Upper lobe of left lung (tissue), 6 donors: Measurements from ENCODE around the gene RPIA. TPM values are rescaled to one million over a fixed set of nuclear protein-coding genes. Genes with fewer than 3 reads are reported as not detected.
A peak's percentile ranks its signal among the peaks of the same experiment; 100 is the strongest.
"Not testable (repeated sequence)": the region's sequence is repeated elsewhere in the genome, so short reads cannot be mapped to it uniquely, and the experiment has no call there.

ENCODE experiments used
- ATAC-seq, 2 donors: fragments of 200-7000 bp; cut with Tn5 transposase; one replicate each; pipeline ENCODE4 v1.9.1; 2022; ENCODE audit warnings: mild to moderate bottlenecking in 2 of 2, moderate library complexity in 2 of 2; ENCODE audit not compliant: low FRiP score in 2 of 2
- DNase-seq, 2 donors: peaks; one replicate each; pipeline ENCODE4 v3.0.0-alpha.2; 2019 to 2020
- H3K27ac ChIP-seq, 4 donors: fragments of 200-600 bp; sonication (generic); one replicate each; pipeline ENCODE4 v1.5.1; 2016 to 2019
- H3K27me3 ChIP-seq, 4 donors: fragments of 200-600 bp; sonication (generic); one replicate each; pipeline ENCODE4 v1.5.1; 2017 to 2019
- H3K36me3 ChIP-seq, 4 donors: fragments of 200-600 bp; sonication (generic); one replicate each; pipeline ENCODE4 v1.5.1; 2016 to 2019
- H3K4me1 ChIP-seq, 4 donors: fragments of 200-600 bp; sonication (generic); one replicate each; pipeline ENCODE4 v1.5.1; 2018 to 2019
- H3K4me3 ChIP-seq, 4 donors: fragments of 200-600 bp; sonication (generic); one replicate each; pipeline ENCODE4 v1.5.1; 2017 to 2019; ENCODE audit warnings: mild to moderate bottlenecking in 2 of 4, moderate library complexity in 1 of 4
- H3K9me3 ChIP-seq, 4 donors: fragments of 200-600 bp; sonication (generic); one replicate each; pipeline ENCODE4 v1.5.1; 2018 to 2019
- EP300 ChIP-seq, 4 donors: sonication (generic); formaldehyde crosslinking; IDR thresholded peaks; one replicate each; pipeline ENCODE4 v1.5.1; 2017; ENCODE audit warnings: antibody characterized with exemption in 4 of 4, control low read depth in 2 of 4
- POLR2A ChIP-seq, 4 donors: fragments of 450-650 bp; IDR thresholded peaks; one replicate each; pipeline ENCODE4 v1.5.1; 2016 to 2017; ENCODE audit warnings: antibody characterized with exemption in 4 of 4, mild to moderate bottlenecking in 2 of 4
- POLR2AphosphoS5 ChIP-seq, 2 donors: sonication (generic); formaldehyde crosslinking; IDR thresholded peaks; one replicate each; pipeline ENCODE4 v1.5.1; 2017; ENCODE audit warnings: antibody characterized with exemption in 2 of 2
- WGBS, 2 donors: methylation state at CpG; one replicate each; pipeline ENCODE4 v1.1.5; 2017 to 2018; 5-methylcytosine and 5-hydroxymethylcytosine counted together
- total RNA-seq, 6 donors: library from RNA; depleted of rRNA in 4 of 6; stranded (reverse); fragments of >200 nt in 4 of 6; gene quantifications; one replicate each; pipeline versions ENCODE4 v1.1.0 to v1.2.1, GENCODE V29; 2016 to 2021
- TF ChIP-seq, protein P1 (sequence below), 6 experiments: fragments of 450-650 bp in 4 of 6; fragments of 200-600 bp in 2 of 6; sonication (generic) in 2 of 6; IDR thresholded peaks; one replicate each; pipeline ENCODE4 v1.5.1; 2016 to 2019; ENCODE audit warnings: antibody characterized with exemption in 6 of 6
- donor health status: DM: no; HTN: no; CAD: no; lungs with moderate emphysema.
- donor health status: DM: no; HTN: yes; CAD: no; lungs with severe emphysema.

The RPIA gene
- total RNA-seq, 6 donors from 2014 or later, result 12.6 to 21.0 (median 15.4) TPM

DNA sequence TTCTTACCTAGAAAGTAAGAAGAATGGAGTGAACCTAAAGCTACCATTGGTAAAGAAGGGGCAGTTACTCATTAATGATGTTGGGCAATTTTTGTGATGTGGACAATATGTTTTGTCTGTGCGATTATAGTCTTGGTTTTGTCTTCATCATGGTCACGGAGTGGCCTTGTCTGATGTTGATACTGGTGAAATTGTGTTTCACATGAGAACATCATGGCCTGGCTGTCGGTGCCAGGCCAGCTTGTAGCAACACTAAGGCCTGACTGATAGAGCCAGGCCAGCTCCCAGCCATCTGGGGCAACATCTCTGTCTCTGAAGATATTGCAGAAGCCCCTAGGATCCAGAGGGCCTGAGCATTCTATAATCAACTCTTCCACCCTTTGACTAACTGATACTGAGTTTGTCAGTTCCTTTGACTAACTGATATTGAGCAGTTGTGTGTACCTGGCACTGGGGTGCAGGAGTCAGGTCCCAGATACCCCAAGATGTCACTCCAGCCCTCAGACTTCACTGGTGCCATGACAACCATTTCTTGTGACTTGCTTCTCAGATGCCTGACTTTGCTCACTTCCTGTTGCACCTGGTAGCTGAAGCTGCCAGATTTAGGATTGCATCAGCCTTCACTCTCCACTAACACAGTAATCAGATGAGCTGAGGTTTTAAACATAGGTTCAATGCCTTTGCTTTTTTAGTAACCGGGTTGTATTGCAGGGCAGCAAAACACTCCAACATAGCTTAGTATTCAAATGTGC is 62.5 kb downstream of the RPIA start:
- peaks cover 0 to 12% (median 8%) of the 10 kb centered on the region in 4 donors for H3K9me3 ChIP-seq
- no peaks in the 10 kb centered on the region for H3K4me1 ChIP-seq
- H3K4me3 ChIP-seq, result no peak overlapping the region
- DNase-seq, result no peak
- WGBS, 2 donors, result 80 to 83% methylated on average over 4 of the region's 4 CpGs
- peaks cover 1 to 28% (median 9%) of the 10 kb centered on the region in 4 donors for H3K36me3 ChIP-seq
- H3K27ac ChIP-seq, result peak overlapping the region in 1 of 4 donors; percentile 13
- no peak for ATAC-seq
- H3K27me3 ChIP-seq, result no peaks in the 10 kb centered on the region
- TF ChIP-seq POLR2A (IDR thresholded peaks at IDR 0.05) (no peak), EP300 (IDR thresholded peaks at IDR 0.05) (no peak), POLR2AphosphoS5 (IDR thresholded peaks at IDR 0.05) (no peak)
- TF ChIP-seq, protein P1, sequence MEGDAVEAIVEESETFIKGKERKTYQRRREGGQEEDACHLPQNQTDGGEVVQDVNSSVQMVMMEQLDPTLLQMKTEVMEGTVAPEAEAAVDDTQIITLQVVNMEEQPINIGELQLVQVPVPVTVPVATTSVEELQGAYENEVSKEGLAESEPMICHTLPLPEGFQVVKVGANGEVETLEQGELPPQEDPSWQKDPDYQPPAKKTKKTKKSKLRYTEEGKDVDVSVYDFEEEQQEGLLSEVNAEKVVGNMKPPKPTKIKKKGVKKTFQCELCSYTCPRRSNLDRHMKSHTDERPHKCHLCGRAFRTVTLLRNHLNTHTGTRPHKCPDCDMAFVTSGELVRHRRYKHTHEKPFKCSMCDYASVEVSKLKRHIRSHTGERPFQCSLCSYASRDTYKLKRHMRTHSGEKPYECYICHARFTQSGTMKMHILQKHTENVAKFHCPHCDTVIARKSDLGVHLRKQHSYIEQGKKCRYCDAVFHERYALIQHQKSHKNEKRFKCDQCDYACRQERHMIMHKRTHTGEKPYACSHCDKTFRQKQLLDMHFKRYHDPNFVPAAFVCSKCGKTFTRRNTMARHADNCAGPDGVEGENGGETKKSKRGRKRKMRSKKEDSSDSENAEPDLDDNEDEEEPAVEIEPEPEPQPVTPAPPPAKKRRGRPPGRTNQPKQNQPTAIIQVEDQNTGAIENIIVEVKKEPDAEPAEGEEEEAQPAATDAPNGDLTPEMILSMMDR (IDR thresholded peaks at IDR 0.05), result no peak

DNA sequence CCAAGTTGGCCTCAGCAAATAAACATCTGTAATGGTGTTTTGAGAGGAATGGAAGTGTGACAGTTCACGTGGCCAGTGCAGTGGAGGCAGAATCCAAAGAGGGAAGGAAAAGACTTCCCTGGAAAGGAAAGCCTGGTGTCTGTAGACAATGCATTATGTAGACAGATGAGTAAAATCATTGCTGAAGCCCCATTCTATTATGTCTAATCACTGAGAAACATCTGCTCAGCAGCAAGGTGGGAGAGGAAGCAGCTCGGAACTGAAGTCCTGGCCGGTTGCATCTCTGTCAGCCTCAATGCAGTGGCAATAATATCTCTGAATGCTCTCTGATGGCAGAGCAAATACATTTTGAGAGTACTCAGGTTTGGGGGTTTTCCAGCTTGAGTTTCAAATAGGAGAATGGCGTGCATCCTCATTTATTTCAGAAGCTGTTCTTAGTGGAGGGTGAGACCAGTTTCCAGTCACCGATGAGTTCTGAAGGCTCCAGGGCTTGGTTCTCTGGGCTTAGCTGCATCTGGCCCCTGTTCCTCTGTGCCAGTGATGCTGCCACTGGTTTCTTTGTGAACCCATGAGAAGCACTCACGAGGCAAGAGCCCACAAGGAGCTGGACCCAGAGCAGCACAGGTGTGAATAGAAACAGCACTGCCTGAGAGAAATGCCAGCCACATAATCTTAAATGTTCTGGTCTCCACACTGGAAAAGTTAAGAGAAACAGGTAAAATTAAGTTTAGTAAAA is 63.3 kb downstream of the RPIA start:
- DNase-seq, result no peak
- Histone ChIP-seq H3K4me3 (no peak overlapping the region), H3K9me3 (peaks cover 0 to 19% (median 10%) of the 10 kb centered on the region in 4 donors), H3K4me1 (no peaks in the 10 kb centered on the region), H3K36me3 (peaks cover 0 to 21% (median 9%) of the 10 kb centered on the region in 4 donors), H3K27ac (peak overlapping the region in 1 of 4 donors; percentile 13), H3K27me3 (no peaks in the 10 kb centered on the region)
- WGBS, 2 donors, result 54 to 63% methylated on average over 6 of the region's 6 CpGs
- no peak for ATAC-seq
- TF ChIP-seq, protein P1 (IDR thresholded peaks at IDR 0.05), result no peak
- TF ChIP-seq EP300 (IDR thresholded peaks at IDR 0.05) (no peak), POLR2A (IDR thresholded peaks at IDR 0.05) (no peak), POLR2AphosphoS5 (IDR thresholded peaks at IDR 0.05) (no peak)

DNA sequence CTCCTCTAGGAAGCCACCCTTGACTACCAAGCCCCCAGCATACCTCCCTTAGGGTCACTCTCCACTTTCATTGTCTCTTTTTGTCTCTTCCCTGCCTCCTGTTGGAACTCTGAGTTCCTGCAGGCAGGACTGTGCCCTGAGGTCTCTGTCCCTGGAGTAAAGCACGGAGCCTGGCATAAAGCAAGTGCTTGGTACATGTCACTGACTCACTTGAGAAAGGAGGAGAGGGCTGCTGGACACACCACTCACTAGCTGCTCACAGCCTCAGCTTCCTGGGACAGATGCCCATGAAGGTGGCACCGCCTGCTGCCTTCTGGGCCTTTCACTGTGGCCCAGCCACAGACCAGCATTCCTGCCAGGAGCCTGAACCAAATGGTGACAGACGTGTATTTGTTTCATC is 64.4 kb downstream of the RPIA start:
- Histone ChIP-seq H3K27ac (no peak overlapping the region), H3K36me3 (peaks cover 0 to 13% (median 6%) of the 10 kb centered on the region in 4 donors), H3K9me3 (peaks cover 0 to 19% (median 10%) of the 10 kb centered on the region in 4 donors), H3K4me3 (no peak overlapping the region), H3K4me1 (no peaks in the 10 kb centered on the region), H3K27me3 (no peaks in the 10 kb centered on the region)
- peak in 1 of 2 donors; percentile 54 for ATAC-seq
- TF ChIP-seq EP300 (IDR thresholded peaks at IDR 0.05) (no peak), POLR2A (IDR thresholded peaks at IDR 0.05) (no peak), POLR2AphosphoS5 (IDR thresholded peaks at IDR 0.05) (no peak)
- TF ChIP-seq, protein P1 (IDR thresholded peaks at IDR 0.05), result no peak
- 88 to 90% methylated on average over 3 of the region's 3 CpGs for WGBS, 2 donors
- DNase-seq, result peak in 1 of 2 donors; percentile 8

DNA sequence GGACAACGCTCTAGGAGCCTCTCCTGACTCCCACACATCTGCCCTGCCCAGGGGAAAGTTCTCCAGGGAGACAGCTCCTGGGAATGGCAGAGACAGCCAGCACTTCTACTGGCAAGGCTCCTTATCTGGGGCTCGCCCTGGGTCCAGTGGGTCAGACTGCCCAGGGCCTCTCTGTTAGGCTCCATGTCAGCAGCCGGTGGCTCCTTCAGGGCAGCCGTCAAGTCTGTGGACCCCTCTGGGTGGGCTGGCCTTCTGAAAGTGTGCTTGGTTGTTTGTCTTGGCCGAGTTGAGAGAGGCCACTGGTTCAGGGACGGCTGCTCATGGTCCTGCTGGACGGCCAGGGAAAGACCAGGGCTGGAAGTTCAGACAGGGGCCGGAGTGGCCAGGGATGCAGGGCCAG is 65.6 kb downstream of the RPIA start:
- Histone ChIP-seq H3K27ac (no peak overlapping the region), H3K36me3 (peaks cover 0 to 1% (median 0%) of the 10 kb centered on the region in 4 donors), H3K27me3 (no peaks in the 10 kb centered on the region), H3K4me3 (no peak overlapping the region), H3K9me3 (peaks cover 0 to 19% (median 10%) of the 10 kb centered on the region in 4 donors), H3K4me1 (no peaks in the 10 kb centered on the region)
- ATAC-seq (no peak), DNase-seq (peak in 1 of 2 donors; percentile 21)
- TF ChIP-seq POLR2A (IDR thresholded peaks at IDR 0.05), result no peak
- TF ChIP-seq, protein P1 (IDR thresholded peaks at IDR 0.05), result no peak
- no peak for TF ChIP-seq POLR2AphosphoS5 (IDR thresholded peaks at IDR 0.05)
- no peak for TF ChIP-seq EP300 (IDR thresholded peaks at IDR 0.05)
- whole genome bisulfite sequencing, 2 donors, result 91 to 93% methylated on average over 4 to 8 of the region's 8 CpGs

DNA sequence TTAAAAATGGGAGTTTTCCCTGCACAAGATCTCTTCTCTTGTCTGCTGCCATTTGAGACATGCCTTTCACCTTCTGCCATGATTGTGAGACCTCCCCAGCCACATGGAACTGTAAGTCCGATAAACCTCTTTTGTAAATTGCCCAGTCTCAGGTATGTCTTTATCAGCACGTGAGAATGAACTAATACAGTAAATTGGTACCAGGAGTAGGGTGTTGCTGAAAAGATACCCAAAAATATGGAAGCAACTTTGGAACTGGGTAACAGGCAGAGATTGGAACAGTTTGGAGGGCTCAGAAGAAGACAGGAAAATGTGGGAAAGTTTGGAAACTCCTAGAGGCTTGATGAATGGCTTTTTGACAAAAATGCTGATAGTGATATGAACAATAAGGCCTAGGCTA is 67.2 kb downstream of the RPIA start:
- WGBS, 2 donors, result 89 to 92% methylated on average over 2 of the region's 2 CpGs
- H3K9me3 ChIP-seq, result peaks cover 0 to 19% (median 10%) of the 10 kb centered on the region in 4 donors
- H3K4me3 ChIP-seq, H3K4me1 ChIP-seq, H3K36me3 ChIP-seq, ATAC-seq, H3K27ac ChIP-seq, H3K27me3 ChIP-seq, DNase-seq: not testable (repeated sequence)
